NCI-H146 treated with DMSO at 0.1 percent for 48 hours (cell line): ENCODE results near the gene SLC25A15.
"Not testable (repeated sequence)": the region's sequence is repeated elsewhere in the genome, so short reads cannot be mapped to it uniquely, and the experiment has no call there.

ENCODE experiments used
- DNase-seq: peaks from one replicate; lab custom pipeline; 2025; ENCODE audit not compliant: unreplicated experiment; lab: John Stamatoyannopoulos, UW

Gene SLC25A15

GRCh38 chr13:40780822-40781401, 8.5 kb upstream of the SLC25A15 start:
- DNase-seq = no peak

- no peak for DNase-seq
These were observed 7.7 kb upstream of the SLC25A15 start for GRCh38 chr13:40781717-40782116.

- not testable (repeated sequence) for DNase-seq
These were observed 6.4 kb upstream of the SLC25A15 start for GRCh38 chr13:40782971-40783370.

GRCh38 chr13:40784540-40784939, 4.9 kb upstream of the SLC25A15 start:
- DNase-seq = no peak

- no peak for DNase-seq
These were observed 2.8 kb upstream of the SLC25A15 start for GRCh38 chr13:40786568-40786996.

GRCh38 chr13:40787062-40787461, 2.3 kb upstream of the SLC25A15 start:
- DNase-seq = no peak

GRCh38 chr13:40788540-40789274, 704 bp upstream of the SLC25A15 start:
- not testable (repeated sequence) for DNase-seq

GRCh38 chr13:40790154-40790616, 774 bp downstream of the SLC25A15 start:
- DNase-seq = peak; percentile 37

- no peak for DNase-seq
These were observed 3.1 kb downstream of the SLC25A15 start for GRCh38 chr13:40792284-40793051.

- DNase-seq = no peak
These were observed 3.9 kb downstream of the SLC25A15 start for GRCh38 chr13:40793339-40793738.

GRCh38 chr13:40794414-40795368, 5.3 kb downstream of the SLC25A15 start:
- no peak for DNase-seq

GRCh38 chr13:40796649-40797048, 7.2 kb downstream of the SLC25A15 start:
- DNase-seq = no peak

- no peak for DNase-seq
These were observed 9.0 kb downstream of the SLC25A15 start for GRCh38 chr13:40798380-40798779.

GRCh38 chr13:40799508-40799907, 10.1 kb downstream of the SLC25A15 start:
- no peak for DNase-seq

GRCh38 chr13:40800559-40800958, 11.1 kb downstream of the SLC25A15 start:
- no peak for DNase-seq

GRCh38 chr13:40801255-40802217, 12.1 kb downstream of the SLC25A15 start:
- no peak for DNase-seq

GRCh38 chr13:40803316-40803715, 13.9 kb downstream of the SLC25A15 start:
- no peak for DNase-seq

GRCh38 chr13:40806241-40806640, 16.8 kb downstream of the SLC25A15 start:
- no peak for DNase-seq

- DNase-seq = no peak
These were observed 20.1 kb downstream of the SLC25A15 start for GRCh38 chr13:40809471-40809870.

GRCh38 chr13:40812102-40812501, 22.7 kb downstream of the SLC25A15 start:
- DNase-seq = no peak
